Body of pancreas (tissue), 4 donors: ENCODE results near the gene FBXW8.

ENCODE experiments used
- POLR2A ChIP-seq, 3 donors: fragments of 450-650 bp; IDR thresholded peaks; one replicate each; pipeline ENCODE4 v1.6.1; 2016; ENCODE audit warnings: antibody characterized with exemption in 3 of 3, mild to moderate bottlenecking in 2 of 3
- TF ChIP-seq, protein P1 (sequence below), 7 experiments: fragments of 450-650 bp in 4 of 7; fragments of 200-600 bp in 3 of 7; sonication (generic) in 3 of 7; IDR thresholded peaks; one replicate each; pipeline ENCODE4 v1.5.1; 2016 to 2019; ENCODE audit warnings: antibody characterized with exemption in 7 of 7

DNA sequence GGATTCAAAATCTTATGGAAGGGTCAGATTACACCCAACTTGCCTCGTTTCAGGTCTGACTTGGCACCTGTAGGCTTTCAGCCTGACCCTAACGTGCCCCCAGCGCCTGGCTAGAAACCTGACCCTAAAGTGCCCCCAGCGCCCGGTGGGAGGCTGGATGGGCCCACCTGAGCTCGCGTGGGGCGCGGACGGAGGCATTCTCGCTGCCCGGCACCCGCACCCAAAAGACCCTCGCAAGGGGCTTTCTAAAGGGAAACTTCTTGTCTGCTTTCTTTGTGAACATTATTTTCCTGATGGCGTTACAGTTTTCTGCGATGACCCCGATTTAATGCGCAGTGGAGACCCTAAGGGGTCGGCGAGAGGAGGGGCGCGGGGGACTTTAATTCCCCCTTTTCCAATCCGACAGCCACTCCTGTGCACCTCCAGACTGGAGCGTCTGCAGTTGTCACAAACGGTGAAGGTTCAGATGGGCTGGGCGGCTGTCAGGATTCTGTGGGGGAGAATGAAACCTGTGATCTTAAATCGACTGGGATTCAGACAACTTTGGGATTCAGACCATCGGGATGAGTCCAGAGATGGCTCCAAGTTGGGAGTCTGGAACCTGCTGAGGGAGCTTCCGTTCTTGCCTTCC lies 28.8 kb upstream of the FBXW8 start:
- TF ChIP-seq, protein P1, sequence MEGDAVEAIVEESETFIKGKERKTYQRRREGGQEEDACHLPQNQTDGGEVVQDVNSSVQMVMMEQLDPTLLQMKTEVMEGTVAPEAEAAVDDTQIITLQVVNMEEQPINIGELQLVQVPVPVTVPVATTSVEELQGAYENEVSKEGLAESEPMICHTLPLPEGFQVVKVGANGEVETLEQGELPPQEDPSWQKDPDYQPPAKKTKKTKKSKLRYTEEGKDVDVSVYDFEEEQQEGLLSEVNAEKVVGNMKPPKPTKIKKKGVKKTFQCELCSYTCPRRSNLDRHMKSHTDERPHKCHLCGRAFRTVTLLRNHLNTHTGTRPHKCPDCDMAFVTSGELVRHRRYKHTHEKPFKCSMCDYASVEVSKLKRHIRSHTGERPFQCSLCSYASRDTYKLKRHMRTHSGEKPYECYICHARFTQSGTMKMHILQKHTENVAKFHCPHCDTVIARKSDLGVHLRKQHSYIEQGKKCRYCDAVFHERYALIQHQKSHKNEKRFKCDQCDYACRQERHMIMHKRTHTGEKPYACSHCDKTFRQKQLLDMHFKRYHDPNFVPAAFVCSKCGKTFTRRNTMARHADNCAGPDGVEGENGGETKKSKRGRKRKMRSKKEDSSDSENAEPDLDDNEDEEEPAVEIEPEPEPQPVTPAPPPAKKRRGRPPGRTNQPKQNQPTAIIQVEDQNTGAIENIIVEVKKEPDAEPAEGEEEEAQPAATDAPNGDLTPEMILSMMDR (IDR thresholded peaks at IDR 0.05) = no peak
- TF ChIP-seq POLR2A (IDR thresholded peaks at IDR 0.05) = no peak
